ENCODE results near the gene SCNN1G.

Gene SCNN1G

GRCh38 chr16:23137818-23138217, 44.7 kb upstream of the SCNN1G start:
- Histone ChIP-seq H2AK5ac (ENCODE audit: low read length, severe bottlenecking) (no peak overlapping the region), H2AFZ (ENCODE audit: low read depth, low read length) (no peak overlapping the region), H3K4ac (ENCODE audit: low read depth in 1 of 2, low read length in 2 of 2) (no peak overlapping the region), H3K79me1 (replicated peaks; ENCODE audit: low read length, poor library complexity, severe bottlenecking) (peaks cover 28% of the 10 kb centered on the region), H3K27me3 (ENCODE audit: control insufficient read depth in 1 of 2, insufficient read depth in 1 of 2, low read length in 2 of 2) (no peaks in the 10 kb centered on the region), H2BK12ac (ENCODE audit: low read length in 2 of 2) (no peak overlapping the region), H3K9me3 (ENCODE audit: control insufficient read depth, low read length) (peaks cover 25% of the 10 kb centered on the region), H4K91ac (ENCODE audit: low read length) (no peak overlapping the region), H3K4me3 (ENCODE audit: insufficient read depth in 1 of 2, low read depth in 1 of 2, low read length in 2 of 2) (no peak overlapping the region), H2BK120ac (ENCODE audit: low read depth, low read length) (no peak overlapping the region), H4K8ac (ENCODE audit: low read length) (no peak overlapping the region), H3K4me1 (ENCODE audit: control insufficient read depth, insufficient read depth, low read depth, low read length) (peaks cover 1% of the 10 kb centered on the region), H3K27ac (ENCODE audit: low read length, poor library complexity, severe bottlenecking) (no peak overlapping the region), H3K9ac (ENCODE audit: low read length) (no peak overlapping the region), H2BK15ac (ENCODE audit: low read depth, poor library complexity, severe bottlenecking) (no peak overlapping the region), H3K4me2 (ENCODE audit: low read length, poor library complexity, severe bottlenecking) (no peak overlapping the region), H3K36me3 (ENCODE audit: control insufficient read depth in 1 of 2, insufficient read depth in 2 of 2, low read depth in 1 of 2, low read length in 2 of 2) (peaks cover 0 to 3% of the 10 kb centered on the region in 2 experiments), H3K23ac (ENCODE audit: low read length in 2 of 2) (no peak overlapping the region), H3K14ac (ENCODE audit: low read length in 2 of 2) (no peak overlapping the region), H2BK5ac (ENCODE audit: low read depth, low read length, poor library complexity, severe bottlenecking) (no peak overlapping the region), H3K18ac (ENCODE audit: low read depth in 1 of 2, low read length in 2 of 2) (no peak overlapping the region)
- 96% methylated on average over 3 of the region's 5 CpGs for WGBS
- DNase-seq, result no peak

- H3K27ac ChIP-seq (ENCODE audit: low read length, poor library complexity, severe bottlenecking), result no peak overlapping the region
- H2BK5ac ChIP-seq (ENCODE audit: low read depth, low read length, poor library complexity, severe bottlenecking), result no peak overlapping the region
- H3K4me2 ChIP-seq (ENCODE audit: low read length, poor library complexity, severe bottlenecking), result no peak overlapping the region
- H3K27me3 ChIP-seq (ENCODE audit: control insufficient read depth in 1 of 2, insufficient read depth in 1 of 2, low read length in 2 of 2), result no peaks in the 10 kb centered on the region
- no peak overlapping the region for H4K8ac ChIP-seq (ENCODE audit: low read length)
- peaks cover 3% of the 10 kb centered on the region for H3K4me1 ChIP-seq (ENCODE audit: control insufficient read depth, insufficient read depth, low read depth, low read length)
- no peak overlapping the region for H2BK12ac ChIP-seq (ENCODE audit: low read length in 2 of 2)
- H3K9me3 ChIP-seq (ENCODE audit: control insufficient read depth, low read length), result peaks cover 25% of the 10 kb centered on the region
- 92% methylated on average over 2 of the region's 2 CpGs for WGBS
- H3K36me3 ChIP-seq (ENCODE audit: control insufficient read depth in 1 of 2, insufficient read depth in 2 of 2, low read depth in 1 of 2, low read length in 2 of 2), result peaks cover 0 to 3% of the 10 kb centered on the region in 2 experiments
- no peak for DNase-seq
- no peak overlapping the region for H2AK5ac ChIP-seq (ENCODE audit: low read length, severe bottlenecking)
- no peak overlapping the region for H3K23ac ChIP-seq (ENCODE audit: low read length in 2 of 2)
- H3K79me1 ChIP-seq (replicated peaks; ENCODE audit: low read length, poor library complexity, severe bottlenecking), result peaks cover 34% of the 10 kb centered on the region
- H3K14ac ChIP-seq (ENCODE audit: low read length in 2 of 2), result no peak overlapping the region
- no peak overlapping the region for H2BK15ac ChIP-seq (ENCODE audit: low read depth, poor library complexity, severe bottlenecking)
- no peak overlapping the region for H2BK120ac ChIP-seq (ENCODE audit: low read depth, low read length)
- H2AFZ ChIP-seq (ENCODE audit: low read depth, low read length), result no peak overlapping the region
- H3K9ac ChIP-seq (ENCODE audit: low read length), result no peak overlapping the region
- H3K18ac ChIP-seq (ENCODE audit: low read depth in 1 of 2, low read length in 2 of 2), result no peak overlapping the region
- H4K91ac ChIP-seq (ENCODE audit: low read length), result no peak overlapping the region
- no peak overlapping the region for H3K4ac ChIP-seq (ENCODE audit: low read depth in 1 of 2, low read length in 2 of 2)
- no peak overlapping the region for H3K4me3 ChIP-seq (ENCODE audit: insufficient read depth in 1 of 2, low read depth in 1 of 2, low read length in 2 of 2)
These were observed 42.4 kb upstream of the SCNN1G start for GRCh38 chr16:23140107-23140506.

DNA sequence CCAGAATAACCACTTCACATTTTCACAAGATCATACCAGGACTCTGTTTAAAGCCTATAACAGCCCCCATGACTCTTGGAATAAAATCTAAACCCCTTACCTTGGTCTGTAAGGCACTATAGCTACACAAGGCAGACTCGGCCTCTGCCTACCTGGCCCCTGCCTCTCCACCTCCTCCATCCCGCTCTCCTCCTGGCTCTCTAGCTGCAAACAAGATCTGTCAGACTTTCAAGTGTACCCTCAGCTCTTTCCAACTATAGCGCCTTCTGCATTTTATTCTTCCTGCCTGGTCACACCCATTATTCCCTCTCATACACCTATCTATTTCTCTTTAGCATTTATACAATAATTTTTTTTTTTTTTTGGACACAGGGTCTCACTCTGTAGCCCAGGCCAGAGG, 41.5 kb upstream of the SCNN1G start:
- Histone ChIP-seq H3K23ac (ENCODE audit: low read length in 2 of 2) (no peak overlapping the region), H3K27me3 (ENCODE audit: control insufficient read depth in 1 of 2, insufficient read depth in 1 of 2, low read length in 2 of 2) (no peaks in the 10 kb centered on the region), H3K27ac (ENCODE audit: low read length, poor library complexity, severe bottlenecking) (no peak overlapping the region), H3K4ac (ENCODE audit: low read depth in 1 of 2, low read length in 2 of 2) (no peak overlapping the region), H4K91ac (ENCODE audit: low read length) (no peak overlapping the region), H2AFZ (ENCODE audit: low read depth, low read length) (no peak overlapping the region), H2BK120ac (ENCODE audit: low read depth, low read length) (no peak overlapping the region), H2BK12ac (ENCODE audit: low read length in 2 of 2) (no peak overlapping the region), H3K18ac (ENCODE audit: low read depth in 1 of 2, low read length in 2 of 2) (no peak overlapping the region), H3K14ac (ENCODE audit: low read length in 2 of 2) (no peak overlapping the region), H3K36me3 (ENCODE audit: control insufficient read depth in 1 of 2, insufficient read depth in 2 of 2, low read depth in 1 of 2, low read length in 2 of 2) (peaks cover 0 to 3% of the 10 kb centered on the region in 2 experiments), H2BK5ac (ENCODE audit: low read depth, low read length, poor library complexity, severe bottlenecking) (no peak overlapping the region), H3K9ac (ENCODE audit: low read length) (no peak overlapping the region), H3K79me1 (replicated peaks; ENCODE audit: low read length, poor library complexity, severe bottlenecking) (peaks cover 34% of the 10 kb centered on the region), H3K4me3 (ENCODE audit: insufficient read depth in 1 of 2, low read depth in 1 of 2, low read length in 2 of 2) (no peak overlapping the region), H3K4me1 (ENCODE audit: control insufficient read depth, insufficient read depth, low read depth, low read length) (peaks cover 8% of the 10 kb centered on the region), H2BK15ac (ENCODE audit: low read depth, poor library complexity, severe bottlenecking) (no peak overlapping the region), H3K9me3 (ENCODE audit: control insufficient read depth, low read length) (peaks cover 25% of the 10 kb centered on the region), H2AK5ac (ENCODE audit: low read length, severe bottlenecking) (no peak overlapping the region), H4K8ac (ENCODE audit: low read length) (no peak overlapping the region), H3K4me2 (ENCODE audit: low read length, poor library complexity, severe bottlenecking) (no peak overlapping the region)
- WGBS, result 96% methylated on average over 3 of the region's 3 CpGs
- DNase-seq, result no peak

DNA sequence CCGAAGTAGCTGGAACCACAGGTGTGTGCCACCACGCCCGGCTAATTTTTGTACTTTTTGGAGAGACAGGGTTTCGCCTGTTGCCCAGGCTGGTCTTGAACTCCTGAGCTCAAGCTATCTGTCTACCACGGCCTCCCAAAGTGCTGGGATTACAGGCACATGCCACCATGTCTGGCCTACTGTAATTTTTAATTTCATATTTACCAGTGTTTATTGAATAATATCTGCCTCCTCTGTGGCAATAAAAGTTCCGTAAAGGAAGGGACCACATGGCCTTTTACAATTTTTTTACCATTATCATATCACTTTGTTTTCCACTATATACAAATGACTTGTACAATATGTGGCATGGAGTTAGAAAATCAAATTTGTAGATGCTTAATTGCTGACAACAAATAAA, 41.0 kb upstream of the SCNN1G start:
- H3K4ac ChIP-seq (ENCODE audit: low read depth in 1 of 2, low read length in 2 of 2), result no peak overlapping the region
- DNase-seq, result no peak
- no peak overlapping the region for H4K91ac ChIP-seq (ENCODE audit: low read length)
- no peak overlapping the region for H2AFZ ChIP-seq (ENCODE audit: low read depth, low read length)
- no peak overlapping the region for H2BK5ac ChIP-seq (ENCODE audit: low read depth, low read length, poor library complexity, severe bottlenecking)
- no peak overlapping the region for H3K23ac ChIP-seq (ENCODE audit: low read length in 2 of 2)
- H2BK120ac ChIP-seq (ENCODE audit: low read depth, low read length), result no peak overlapping the region
- no peak overlapping the region for H3K27ac ChIP-seq (ENCODE audit: low read length, poor library complexity, severe bottlenecking)
- no peak overlapping the region for H4K8ac ChIP-seq (ENCODE audit: low read length)
- no peak overlapping the region for H3K4me2 ChIP-seq (ENCODE audit: low read length, poor library complexity, severe bottlenecking)
- H3K27me3 ChIP-seq (ENCODE audit: control insufficient read depth in 1 of 2, insufficient read depth in 1 of 2, low read length in 2 of 2), result no peaks in the 10 kb centered on the region
- no peak overlapping the region for H2BK12ac ChIP-seq (ENCODE audit: low read length in 2 of 2)
- H3K4me1 ChIP-seq (ENCODE audit: control insufficient read depth, insufficient read depth, low read depth, low read length), result peaks cover 10% of the 10 kb centered on the region
- H3K36me3 ChIP-seq (ENCODE audit: control insufficient read depth in 1 of 2, insufficient read depth in 2 of 2, low read depth in 1 of 2, low read length in 2 of 2), result peaks cover 0 to 3% of the 10 kb centered on the region in 2 experiments
- peaks cover 24% of the 10 kb centered on the region for H3K9me3 ChIP-seq (ENCODE audit: control insufficient read depth, low read length)
- no peak overlapping the region for H3K18ac ChIP-seq (ENCODE audit: low read depth in 1 of 2, low read length in 2 of 2)
- H3K4me3 ChIP-seq (ENCODE audit: insufficient read depth in 1 of 2, low read depth in 1 of 2, low read length in 2 of 2), result no peak overlapping the region
- peaks cover 35% of the 10 kb centered on the region for H3K79me1 ChIP-seq (replicated peaks; ENCODE audit: low read length, poor library complexity, severe bottlenecking)
- H2AK5ac ChIP-seq (ENCODE audit: low read length, severe bottlenecking), result no peak overlapping the region
- H3K14ac ChIP-seq (ENCODE audit: low read length in 2 of 2), result no peak overlapping the region
- no peak overlapping the region for H2BK15ac ChIP-seq (ENCODE audit: low read depth, poor library complexity, severe bottlenecking)
- 92% methylated on average over 5 of the region's 6 CpGs for WGBS
- no peak overlapping the region for H3K9ac ChIP-seq (ENCODE audit: low read length)
